Type B pancreatic cell (in vitro differentiated cells): ENCODE results near the gene PODXL2. TPM values are rescaled to one million over a fixed set of nuclear protein-coding genes. Genes with fewer than 3 reads are reported as not detected.

Experiments
- DNase-seq: peaks from one replicate; pipeline ENCODE4 v3.0.0; 2021; ENCODE audit warnings: mixed read lengths; ENCODE audit not compliant: unreplicated experiment; ENCODE audit errors: extremely low spot score
- H3K27ac Mint-ChIP-seq: 2 replicates; pipeline ENCODE4 v1.8.0; 2021; ENCODE audit warnings: mild to moderate bottlenecking, mixed read lengths
- H3K27me3 Mint-ChIP-seq: 2 replicates; pipeline ENCODE4 v1.8.0; 2021; ENCODE audit warnings: mixed read lengths
- H3K36me3 Mint-ChIP-seq: 2 replicates; pipeline ENCODE4 v1.8.0; 2021; ENCODE audit warnings: mixed read lengths
- H3K4me1 Mint-ChIP-seq: one replicate; pipeline ENCODE4 v1.8.0; 2021; ENCODE audit warnings: mixed read lengths; ENCODE audit not compliant: unreplicated experiment
- H3K4me3 Mint-ChIP-seq: 2 replicates; pipeline ENCODE4 v1.8.0; 2021; ENCODE audit warnings: mild to moderate bottlenecking, mixed read lengths
- H3K9me3 Mint-ChIP-seq: 2 replicates; pipeline ENCODE4 v1.8.0; 2021; ENCODE audit warnings: mixed read lengths
- CTCF ChIP-seq: fragments of 200-600 bp; sonication (generic); conservative IDR thresholded peaks from 2 replicates; pipeline ENCODE4 v1.5.0; 2021; ENCODE audit warnings: antibody characterized with exemption, mild to moderate bottlenecking
- total RNA-seq: library from RNA; stranded (reverse); gene quantifications from 2 replicates; pipeline ENCODE4 v1.2.1, GENCODE V29; 2021; ENCODE audit warnings: low replicate concordance

PODXL2 gene
- total RNA-seq, 1 donor from 2014 or later = 48.9 TPM

- H3K27me3 Mint-ChIP-seq = no peaks in the 10 kb centered on the region
- no peak overlapping the region for H3K27ac Mint-ChIP-seq
- H3K9me3 Mint-ChIP-seq = no peaks in the 10 kb centered on the region
Measured at GRCh38 chr3:127697551-127698240, 68.7 kb downstream of the PODXL2 start.

GRCh38 chr3:127698286-127698685 is 69.3 kb downstream of the PODXL2 start:
- Mint-ChIP-seq H3K27ac (no peak overlapping the region), H3K4me1 (peaks cover 8% of the 10 kb centered on the region)
- no peak for TF ChIP-seq CTCF

More at GRCh38 chr3:127697551-127698240, 68.7 kb downstream of the PODXL2 start:
- no peak for TF ChIP-seq CTCF
- H3K36me3 Mint-ChIP-seq = no peaks in the 10 kb centered on the region
- peak overlapping the region; percentile 28 for H3K4me3 Mint-ChIP-seq
- H3K4me1 Mint-ChIP-seq = peaks cover 8% of the 10 kb centered on the region
- no peak for DNase-seq

GRCh38 chr3:127698691-127699415 is 69.9 kb downstream of the PODXL2 start:
- Mint-ChIP-seq H3K27me3 (no peaks in the 10 kb centered on the region), H3K4me1 (peaks cover 8% of the 10 kb centered on the region), H3K36me3 (no peaks in the 10 kb centered on the region), H3K27ac (no peak overlapping the region), H3K9me3 (no peaks in the 10 kb centered on the region), H3K4me3 (no peak overlapping the region)
- no peak for TF ChIP-seq CTCF
- DNase-seq = no peak

More at GRCh38 chr3:127698286-127698685, 69.3 kb downstream of the PODXL2 start:
- H3K9me3 Mint-ChIP-seq = no peaks in the 10 kb centered on the region
- no peaks in the 10 kb centered on the region for H3K27me3 Mint-ChIP-seq
- no peaks in the 10 kb centered on the region for H3K36me3 Mint-ChIP-seq
- no peak overlapping the region for H3K4me3 Mint-ChIP-seq
- no peak for DNase-seq

GRCh38 chr3:127699416-127700300 is 70.7 kb downstream of the PODXL2 start:
- no peak for DNase-seq
- H3K27ac Mint-ChIP-seq = peak overlapping the region; percentile 10
- no peaks in the 10 kb centered on the region for H3K27me3 Mint-ChIP-seq
- no peak for TF ChIP-seq CTCF
- peaks cover 8% of the 10 kb centered on the region for H3K4me1 Mint-ChIP-seq
- no peak overlapping the region for H3K4me3 Mint-ChIP-seq
- no peaks in the 10 kb centered on the region for H3K9me3 Mint-ChIP-seq
- no peaks in the 10 kb centered on the region for H3K36me3 Mint-ChIP-seq

GRCh38 chr3:127700406-127700805 is 71.4 kb downstream of the PODXL2 start:
- Mint-ChIP-seq H3K27ac (no peak overlapping the region), H3K36me3 (no peaks in the 10 kb centered on the region), H3K9me3 (no peaks in the 10 kb centered on the region), H3K4me1 (peaks cover 8% of the 10 kb centered on the region), H3K4me3 (no peak overlapping the region), H3K27me3 (no peaks in the 10 kb centered on the region)
- peak; percentile 34 for TF ChIP-seq CTCF
- no peak for DNase-seq
